ENCODE results near the gene ENTPD2.

DNA sequence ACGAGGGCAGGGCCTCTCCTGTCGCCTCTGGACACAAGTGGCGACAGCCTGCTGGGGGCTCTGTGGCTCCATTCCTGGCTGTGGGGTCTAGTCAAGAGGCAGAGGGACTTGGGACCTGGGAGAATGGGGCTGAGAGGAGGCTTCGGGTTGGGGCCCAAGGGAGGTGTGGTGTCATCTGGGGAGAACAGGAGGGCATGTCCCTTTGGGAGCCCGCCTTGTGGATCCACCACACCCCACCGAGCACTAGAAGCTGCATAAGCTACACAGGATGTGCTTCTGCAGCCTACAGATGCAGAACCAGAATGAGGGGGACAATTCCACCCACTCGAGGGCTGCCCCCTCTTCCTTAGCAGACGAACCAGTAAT, 29.0 kb upstream of the ENTPD2 start:
- TF ChIP-seq, protein P1, sequence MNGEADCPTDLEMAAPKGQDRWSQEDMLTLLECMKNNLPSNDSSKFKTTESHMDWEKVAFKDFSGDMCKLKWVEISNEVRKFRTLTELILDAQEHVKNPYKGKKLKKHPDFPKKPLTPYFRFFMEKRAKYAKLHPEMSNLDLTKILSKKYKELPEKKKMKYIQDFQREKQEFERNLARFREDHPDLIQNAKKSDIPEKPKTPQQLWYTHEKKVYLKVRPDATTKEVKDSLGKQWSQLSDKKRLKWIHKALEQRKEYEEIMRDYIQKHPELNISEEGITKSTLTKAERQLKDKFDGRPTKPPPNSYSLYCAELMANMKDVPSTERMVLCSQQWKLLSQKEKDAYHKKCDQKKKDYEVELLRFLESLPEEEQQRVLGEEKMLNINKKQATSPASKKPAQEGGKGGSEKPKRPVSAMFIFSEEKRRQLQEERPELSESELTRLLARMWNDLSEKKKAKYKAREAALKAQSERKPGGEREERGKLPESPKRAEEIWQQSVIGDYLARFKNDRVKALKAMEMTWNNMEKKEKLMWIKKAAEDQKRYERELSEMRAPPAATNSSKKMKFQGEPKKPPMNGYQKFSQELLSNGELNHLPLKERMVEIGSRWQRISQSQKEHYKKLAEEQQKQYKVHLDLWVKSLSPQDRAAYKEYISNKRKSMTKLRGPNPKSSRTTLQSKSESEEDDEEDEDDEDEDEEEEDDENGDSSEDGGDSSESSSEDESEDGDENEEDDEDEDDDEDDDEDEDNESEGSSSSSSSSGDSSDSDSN (IDR thresholded peaks at IDR 0.05; ENCODE audit: borderline replicate concordance in 1 of 2, low read depth in 2 of 2, low read length in 2 of 2): no peak
- TF ChIP-seq, protein P2, sequence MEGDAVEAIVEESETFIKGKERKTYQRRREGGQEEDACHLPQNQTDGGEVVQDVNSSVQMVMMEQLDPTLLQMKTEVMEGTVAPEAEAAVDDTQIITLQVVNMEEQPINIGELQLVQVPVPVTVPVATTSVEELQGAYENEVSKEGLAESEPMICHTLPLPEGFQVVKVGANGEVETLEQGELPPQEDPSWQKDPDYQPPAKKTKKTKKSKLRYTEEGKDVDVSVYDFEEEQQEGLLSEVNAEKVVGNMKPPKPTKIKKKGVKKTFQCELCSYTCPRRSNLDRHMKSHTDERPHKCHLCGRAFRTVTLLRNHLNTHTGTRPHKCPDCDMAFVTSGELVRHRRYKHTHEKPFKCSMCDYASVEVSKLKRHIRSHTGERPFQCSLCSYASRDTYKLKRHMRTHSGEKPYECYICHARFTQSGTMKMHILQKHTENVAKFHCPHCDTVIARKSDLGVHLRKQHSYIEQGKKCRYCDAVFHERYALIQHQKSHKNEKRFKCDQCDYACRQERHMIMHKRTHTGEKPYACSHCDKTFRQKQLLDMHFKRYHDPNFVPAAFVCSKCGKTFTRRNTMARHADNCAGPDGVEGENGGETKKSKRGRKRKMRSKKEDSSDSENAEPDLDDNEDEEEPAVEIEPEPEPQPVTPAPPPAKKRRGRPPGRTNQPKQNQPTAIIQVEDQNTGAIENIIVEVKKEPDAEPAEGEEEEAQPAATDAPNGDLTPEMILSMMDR (IDR thresholded peaks at IDR 0.05 in 2 of 3, conservative IDR thresholded peaks at IDR 0.05 in 1 of 3; ENCODE audit: insufficient read depth in 2 of 3, low read depth in 1 of 3, low read length in 3 of 3): 0 out of 6 replicates have a peak, but pooled peaks of 1 of the 3 experiments have one; percentile 4
- TF ChIP-seq SREBF1 (IDR thresholded peaks at IDR 0.05; ENCODE audit: borderline replicate concordance, low read depth, low read length) (no peak), PTTG1 (tag; IDR thresholded peaks at IDR 0.05; ENCODE audit: low read depth) (no peak), TCF7L2 (IDR thresholded peaks at IDR 0.05; ENCODE audit: low read depth, low read length) (no peak), CHD1 (IDR thresholded peaks at IDR 0.05; ENCODE audit: low read length) (no peak), ZZZ3 (IDR thresholded peaks at IDR 0.05) (no peak)

Measured in K562 (cell line).